NCI-H460 (cell line): Measurements from ENCODE around the gene SH2D3A. TPM values are rescaled to one million over a fixed set of nuclear protein-coding genes. Genes with fewer than 3 reads are reported as not detected.
A peak's percentile ranks its signal among the peaks of the same experiment; 100 is the strongest.
"Not testable (repeated sequence)": the region's sequence is repeated elsewhere in the genome, so short reads cannot be mapped to it uniquely, and the experiment has no call there.

Experiments
- DNase-seq: peaks from one replicate; pipeline ENCODE4 v3.0.0-alpha.2; 2016; ENCODE audit warnings: low read depth; ENCODE audit errors: extremely low read depth
- polyA plus RNA-seq: library from polyadenylated mRNA; depleted of rRNA; stranded (reverse); fragments of >200 nt; gene quantifications from 2 replicates; pipeline ENCODE4 v1.2.3, GENCODE V29; 2014; cell fraction: nucleus; rRNA removed
- total RNA-seq: library from RNA; depleted of rRNA; stranded (reverse); fragments of >200 nt; shearing (Covaris generic); gene quantifications from 2 replicates; pipeline ENCODE4 v1.2.3, GENCODE V29; 2014; rRNA removed

Gene SH2D3A
- 8.1 and 11.4 TPM in 2 replicates for total RNA-seq
- 40.3 and 43.2 TPM in 2 replicates for polyA plus RNA-seq

DNA sequence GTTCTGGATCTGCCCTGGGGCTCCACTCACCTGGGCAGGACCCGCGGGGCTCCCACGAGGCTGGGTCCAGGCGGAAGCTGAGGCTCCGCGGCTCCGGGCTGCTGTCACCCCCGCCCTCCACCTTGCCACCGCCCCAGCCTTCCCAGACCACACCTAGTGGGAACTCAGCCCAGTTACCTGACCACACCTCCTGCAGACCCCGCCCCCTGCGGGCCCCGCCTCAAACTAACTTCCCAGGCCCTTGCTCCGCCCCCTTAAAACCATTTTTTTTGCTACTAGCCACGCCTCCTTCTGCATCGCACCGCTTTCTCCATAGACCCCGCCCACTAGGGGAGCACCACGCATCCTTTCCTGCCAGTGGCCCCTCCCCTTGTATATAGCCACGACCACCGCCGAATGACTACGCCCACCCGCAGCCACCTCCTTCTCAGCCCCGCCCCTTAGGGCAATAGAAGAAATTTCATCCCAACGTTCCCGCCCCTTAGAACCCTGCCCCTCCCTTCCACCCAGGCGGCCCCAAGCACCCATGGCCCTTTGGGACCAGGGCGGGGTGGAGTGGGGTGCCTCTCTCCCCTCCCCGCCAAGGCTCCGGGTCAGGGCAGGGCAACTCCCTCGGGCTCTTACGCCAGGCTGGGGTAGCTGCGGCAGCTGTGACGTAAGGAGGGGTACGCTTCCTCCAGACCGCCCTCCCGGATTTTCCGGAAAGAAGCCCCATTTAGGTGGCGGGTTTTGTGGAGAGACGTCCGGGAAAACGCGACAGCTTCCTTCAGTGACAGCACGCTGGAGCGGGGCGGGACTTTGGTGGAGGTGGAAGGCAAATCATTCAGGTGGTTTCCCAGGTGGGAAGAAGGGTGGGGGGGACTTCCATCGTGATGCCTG lies at the start of gene SH2D3A:
SH2D3A (minus strand) TSS at position 79 of the 879 bp plus-strand sequence. CDS start 3,687 bp downstream, outside the sequence.
- peak; percentile 86 for DNase-seq

GRCh38 chr19:6813659-6814058 lies 46.4 kb upstream of the SH2D3A start:
- no peak for DNase-seq

GRCh38 chr19:6812612-6813011 lies 45.4 kb upstream of the SH2D3A start:
- no peak for DNase-seq

GRCh38 chr19:6811906-6812305 lies 44.7 kb upstream of the SH2D3A start:
- DNase-seq = peak; percentile 53

DNA sequence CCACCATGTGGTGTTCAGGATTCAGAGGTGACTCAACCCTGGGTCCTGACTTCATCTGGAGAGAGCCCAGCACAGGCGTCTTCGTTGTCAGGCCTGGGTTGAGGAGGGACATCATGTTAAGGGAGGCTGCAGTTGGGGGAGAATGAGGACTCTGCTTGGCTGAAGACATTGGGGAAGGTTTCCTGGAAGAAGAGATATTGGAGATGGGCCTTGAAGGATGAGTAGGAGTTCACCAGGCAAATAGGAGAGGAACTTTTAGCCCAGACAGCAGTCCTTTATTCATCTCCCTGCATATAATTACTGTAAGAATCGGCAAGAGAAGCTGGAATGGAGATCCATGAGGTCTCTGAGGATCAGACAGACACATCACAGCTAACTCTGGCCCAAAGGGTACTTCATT lies 44.1 kb upstream of the SH2D3A start:
- no peak for DNase-seq

DNA sequence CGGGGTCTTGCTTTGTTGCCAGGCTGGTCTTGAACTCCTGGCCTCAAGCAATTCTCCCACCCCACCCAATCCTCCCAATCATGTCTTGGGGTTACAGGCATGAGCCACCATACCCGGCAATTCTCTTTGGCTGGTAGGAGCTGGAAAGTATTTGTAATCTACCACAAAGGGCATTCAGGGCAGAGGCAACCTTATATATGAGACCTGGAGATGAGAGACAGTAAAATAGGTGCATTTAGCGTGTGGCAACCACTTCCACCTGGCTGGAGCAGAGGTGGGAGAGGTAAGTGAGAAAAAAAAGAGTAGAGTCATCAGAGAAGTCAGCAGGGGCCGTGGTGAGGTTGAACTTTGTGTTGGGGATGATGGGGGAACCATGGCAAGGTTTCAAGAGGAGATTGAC lies 42.0 kb upstream of the SH2D3A start:
- DNase-seq = no peak

DNA sequence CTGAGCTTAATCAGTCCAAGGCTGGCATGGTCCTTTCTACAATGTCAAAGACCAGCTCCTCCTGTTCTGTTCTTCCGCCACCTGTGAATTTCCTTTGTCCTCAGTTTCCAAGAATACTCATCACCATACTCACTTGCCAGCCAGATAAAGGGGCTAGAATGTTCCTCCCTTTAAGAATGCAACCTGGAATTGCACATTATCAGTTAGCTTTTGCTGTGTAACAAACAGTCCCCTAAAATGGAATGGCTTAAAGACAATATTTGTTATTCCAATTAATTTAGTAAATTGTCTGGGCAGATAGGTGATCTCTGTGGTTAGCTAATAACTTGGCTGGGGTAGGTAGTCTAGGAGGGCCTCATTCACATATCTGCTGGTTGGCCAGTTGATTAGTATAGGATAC lies 41.3 kb upstream of the SH2D3A start:
- no peak for DNase-seq

- no peak for DNase-seq
These were observed 40.1 kb upstream of the SH2D3A start for GRCh38 chr19:6807291-6807690.

- no peak for DNase-seq
These were observed 39.3 kb upstream of the SH2D3A start for GRCh38 chr19:6806488-6806887.

GRCh38 chr19:6803036-6803404 lies 35.8 kb upstream of the SH2D3A start:
- no peak for DNase-seq

DNA sequence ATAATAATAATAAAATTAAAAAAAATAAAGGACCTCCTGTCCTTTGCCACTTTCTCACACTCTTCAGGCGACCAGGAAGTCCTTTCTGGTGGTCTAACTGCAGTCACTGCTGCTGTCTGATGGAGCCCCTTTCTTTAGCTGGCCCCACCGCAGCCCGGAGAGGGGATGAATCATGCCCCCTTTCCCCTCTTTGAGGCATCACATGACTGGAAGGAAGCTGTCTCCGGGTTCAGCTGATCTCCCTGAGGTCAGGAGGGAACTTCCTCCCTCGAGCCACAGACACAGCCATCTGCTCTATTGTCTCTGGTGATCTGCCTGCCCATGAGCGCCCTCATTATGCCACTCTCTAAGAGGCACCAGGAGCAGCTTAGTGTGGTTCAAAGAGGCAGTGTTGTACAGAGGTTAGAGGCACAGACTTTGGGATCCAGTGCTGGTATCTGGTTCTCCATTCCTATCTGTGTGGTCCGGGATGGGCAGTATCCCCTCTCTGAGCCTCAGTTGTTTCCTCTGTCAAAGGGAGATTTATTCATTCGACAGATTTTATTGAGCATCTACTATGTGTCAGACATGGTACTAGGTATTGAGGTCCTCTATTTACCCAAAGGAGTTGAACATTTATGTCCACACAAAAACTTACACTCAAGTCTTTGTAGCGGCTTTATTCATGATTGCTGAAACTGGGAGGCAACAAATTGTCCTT lies 35.3 kb upstream of the SH2D3A start:
- DNase-seq = peak; percentile 52

- DNase-seq = peak; percentile 63
These were observed 34.4 kb upstream of the SH2D3A start for GRCh38 chr19:6801485-6802086.

- DNase-seq = peak; percentile 95
These were observed 33.8 kb upstream of the SH2D3A start for GRCh38 chr19:6800991-6801484.

DNA sequence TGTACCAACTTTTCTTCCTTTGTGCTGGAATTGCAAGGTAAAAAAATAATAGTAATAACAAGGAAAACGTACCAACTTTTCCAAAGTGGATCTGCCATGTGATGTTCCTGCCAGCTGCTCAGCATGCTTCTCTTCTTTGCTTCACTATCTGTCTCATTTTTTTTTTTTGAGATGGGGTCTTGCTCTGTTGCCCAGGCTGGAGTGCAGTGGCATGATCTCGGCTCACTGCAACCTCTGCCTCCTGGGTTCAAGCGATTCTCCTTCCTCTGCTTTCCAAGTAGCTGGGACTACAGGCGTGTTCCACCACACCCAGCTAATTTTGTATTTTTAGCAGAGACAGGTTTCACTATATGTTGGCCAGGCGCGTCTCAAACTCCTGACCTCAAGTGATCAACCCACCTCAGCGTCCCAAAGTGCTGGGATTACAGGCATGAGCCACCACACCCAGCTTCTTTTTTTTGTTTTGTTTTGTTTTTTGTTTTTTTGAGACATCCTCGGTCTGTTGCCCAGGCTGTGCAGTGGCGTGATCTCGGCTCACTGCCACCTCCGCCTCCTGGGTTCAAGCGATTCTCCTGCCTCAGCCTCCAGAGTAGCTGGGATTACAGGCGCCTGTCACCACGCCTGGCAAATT lies 33.0 kb upstream of the SH2D3A start:
- DNase-seq = not testable (repeated sequence)

DNA sequence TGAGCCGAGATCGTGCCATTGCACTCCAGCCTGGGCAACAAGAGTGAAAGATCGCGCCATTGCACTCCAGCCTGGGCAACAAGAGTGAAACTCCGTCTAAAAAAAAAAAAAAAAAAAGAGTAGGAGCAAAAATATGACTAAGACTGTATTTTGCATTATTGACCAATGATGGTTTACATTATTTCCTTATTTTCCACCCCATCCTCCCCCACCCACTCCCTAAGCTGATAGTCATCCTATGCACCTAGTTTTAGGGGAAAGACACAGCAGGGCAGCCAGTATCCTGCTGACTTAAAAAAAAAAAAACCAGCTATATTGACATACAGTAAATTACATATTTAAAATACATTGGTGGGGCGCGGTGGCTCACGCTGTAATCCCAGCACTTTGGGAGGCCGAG lies 30.4 kb upstream of the SH2D3A start:
- DNase-seq = no peak

GRCh38 chr19:6796278-6796677 lies 29.0 kb upstream of the SH2D3A start:
- DNase-seq = no peak

DNA sequence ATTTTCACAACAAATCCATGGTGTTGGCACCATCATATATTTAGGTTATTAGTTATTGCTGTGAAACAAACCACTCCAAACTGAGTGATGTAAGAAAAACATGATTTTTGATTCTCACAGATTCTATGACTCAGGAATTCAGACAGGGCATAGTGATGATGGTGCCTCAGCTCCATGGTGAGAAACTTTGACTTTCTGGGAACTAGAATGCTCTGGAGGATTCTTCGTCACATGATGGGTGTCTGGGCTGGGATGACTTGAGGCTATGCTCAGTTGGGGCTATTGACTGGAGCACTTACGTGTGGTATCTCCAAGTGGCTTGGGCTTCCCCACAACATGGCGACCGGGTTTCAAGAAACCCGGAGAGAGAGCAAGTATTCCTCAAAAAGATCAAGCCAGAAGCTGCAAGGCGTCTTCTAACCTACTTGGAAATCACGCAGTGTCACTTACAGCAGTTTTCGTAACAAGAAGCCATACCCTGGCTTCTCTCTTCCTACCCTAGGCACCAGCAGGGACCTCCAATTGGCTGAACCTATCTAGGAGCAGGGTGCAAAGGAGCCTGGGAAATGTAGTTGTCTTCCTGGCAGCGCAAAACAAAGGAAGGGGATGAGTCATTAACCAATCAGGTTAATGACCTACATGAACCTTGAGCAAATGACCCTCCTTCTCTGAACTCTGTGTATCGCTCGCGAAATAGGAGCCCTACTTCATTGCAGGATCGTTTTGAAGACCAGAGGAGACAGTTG lies 27.6 kb upstream of the SH2D3A start:
- no peak for DNase-seq

GRCh38 chr19:6793973-6794372 lies 26.7 kb upstream of the SH2D3A start:
- no peak for DNase-seq

- DNase-seq = no peak
These were observed 26.2 kb upstream of the SH2D3A start for GRCh38 chr19:6793411-6793810.

DNA sequence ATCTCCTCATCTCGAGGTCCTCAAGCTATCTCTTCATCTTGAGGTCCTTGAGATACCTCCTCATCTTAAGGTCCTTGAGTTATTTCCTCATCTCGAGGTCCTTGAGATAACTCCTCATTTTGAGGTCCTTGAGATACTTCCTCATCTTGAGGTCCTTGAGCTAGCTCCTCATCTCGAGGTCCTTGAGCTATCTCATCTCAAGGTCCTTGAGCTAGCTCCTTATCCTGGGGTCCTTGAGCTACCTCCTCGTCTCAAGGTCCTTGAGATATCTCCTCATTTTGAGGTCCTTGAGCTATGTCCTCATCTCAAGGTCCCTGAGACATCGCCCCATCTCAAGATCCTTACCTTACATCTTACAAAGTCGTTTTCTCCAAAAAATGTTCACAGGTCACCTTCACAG lies 24.0 kb upstream of the SH2D3A start:
- no peak for DNase-seq
